HG03565 (cell line): ENCODE results near the gene NDUFB8.
"Not testable (repeated sequence)": the region's sequence is repeated elsewhere in the genome, so short reads cannot be mapped to it uniquely, and the experiment has no call there.

ENCODE experiments used
- ATAC-seq: cut with Tn5 transposase; IDR thresholded peaks from one replicate; pipeline ENCODE4 v1.9.1; 2021; ENCODE audit warnings: mild to moderate bottlenecking, moderate library complexity; ENCODE audit not compliant: unreplicated experiment

Gene NDUFB8

GRCh38 chr10:100529475-100530298 is at the start of gene NDUFB8:
Gene NDUFB8, minus strand, starts transcription at chr10:100529871. Its CDS starts 20 bp downstream, at chr10:100529851.
- ATAC-seq: peak; percentile 47

GRCh38 chr10:100576282-100576635 is 46.6 kb upstream of the NDUFB8 start:
- no peak for ATAC-seq

- no peak for ATAC-seq
Measured at GRCh38 chr10:100575585-100576281, 46.1 kb upstream of the NDUFB8 start.

- ATAC-seq: not testable (repeated sequence)
Measured at GRCh38 chr10:100575146-100575545, 45.5 kb upstream of the NDUFB8 start.

GRCh38 chr10:100571084-100571856 is 41.6 kb upstream of the NDUFB8 start:
- ATAC-seq: no peak

GRCh38 chr10:100570506-100570905 is 40.8 kb upstream of the NDUFB8 start:
- ATAC-seq: no peak

- ATAC-seq: no peak
Measured at GRCh38 chr10:100569687-100570481, 40.2 kb upstream of the NDUFB8 start.

GRCh38 chr10:100568912-100569311 is 39.2 kb upstream of the NDUFB8 start:
- no peak for ATAC-seq

- no peak for ATAC-seq
Measured at GRCh38 chr10:100567826-100568225, 38.2 kb upstream of the NDUFB8 start.

- no peak for ATAC-seq
Measured at GRCh38 chr10:100567249-100567648, 37.6 kb upstream of the NDUFB8 start.

- ATAC-seq: no peak
Measured at GRCh38 chr10:100566561-100566960, 36.9 kb upstream of the NDUFB8 start.

- ATAC-seq: no peak
Measured at GRCh38 chr10:100565206-100565985, 35.7 kb upstream of the NDUFB8 start.

- peak; percentile 70 for ATAC-seq
Measured at GRCh38 chr10:100562008-100562672, 32.5 kb upstream of the NDUFB8 start.

- ATAC-seq: no peak
Measured at GRCh38 chr10:100561005-100561404, 31.3 kb upstream of the NDUFB8 start.

GRCh38 chr10:100560248-100560647 is 30.6 kb upstream of the NDUFB8 start:
- ATAC-seq: no peak

GRCh38 chr10:100554902-100555301 is 25.2 kb upstream of the NDUFB8 start:
- ATAC-seq: no peak

- ATAC-seq: no peak
Measured at GRCh38 chr10:100553929-100554328, 24.3 kb upstream of the NDUFB8 start.

- no peak for ATAC-seq
Measured at GRCh38 chr10:100551738-100552137, 22.1 kb upstream of the NDUFB8 start.

GRCh38 chr10:100551196-100551595 is 21.5 kb upstream of the NDUFB8 start:
- ATAC-seq: no peak
